Effector CD4-positive, alpha-beta T cell (primary cell): ENCODE results near the gene RPGRIP1L.
A peak's percentile ranks its signal among the peaks of the same experiment; 100 is the strongest.

Source experiments
- DNase-seq: peaks from one replicate; pipeline ENCODE4 v3.0.0-alpha.2; 2020
- total RNA-seq: gene quantifications from one replicate; lab custom pipeline; 2026; lab: John Stamatoyannopoulos, UW

Gene RPGRIP1L
- 5.4 reads per million, percentile 21 among the genes with 10 or more reads in this experiment for total RNA-seq

DNA sequence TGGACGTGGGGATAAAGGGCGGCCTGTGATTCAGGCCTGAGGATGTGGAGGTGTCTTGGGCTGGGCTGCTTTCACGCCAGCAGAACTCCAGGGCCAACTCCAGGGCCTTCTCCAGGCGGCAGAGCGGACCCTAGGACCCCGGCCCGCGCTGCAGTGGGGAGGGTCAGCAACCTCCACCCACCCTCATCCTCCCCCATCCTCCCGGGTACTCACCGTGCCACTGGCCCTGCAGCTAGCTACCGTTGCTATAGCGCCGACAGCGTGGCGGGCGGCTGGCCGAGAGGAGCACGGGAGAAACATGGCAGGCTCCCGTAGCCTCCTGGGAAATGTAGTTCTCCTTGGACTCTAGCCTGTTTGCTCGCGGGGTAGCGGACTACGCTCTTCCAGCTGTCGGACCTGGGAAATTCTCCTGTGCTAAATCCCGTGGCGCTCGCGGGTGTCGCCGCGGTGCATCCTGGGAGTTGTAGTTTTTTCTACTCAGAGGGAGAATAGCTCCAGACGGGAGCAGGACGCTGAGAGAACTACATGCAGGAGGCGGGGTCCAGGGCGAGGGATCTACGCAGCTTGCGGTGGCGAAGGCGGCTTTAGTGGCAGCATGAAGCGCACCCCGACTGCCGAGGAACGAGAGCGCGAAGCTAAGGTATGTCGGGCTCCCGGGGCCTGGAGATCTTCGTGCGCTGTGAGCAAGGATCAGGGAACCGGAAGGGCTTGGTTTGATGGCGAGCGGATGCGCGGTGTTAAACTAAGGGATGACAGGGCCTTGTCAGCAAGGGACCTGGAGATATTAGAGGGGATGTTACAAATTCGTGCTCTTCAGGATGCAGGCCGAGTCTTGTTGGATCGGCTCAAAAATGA lies at the start of gene RPGRIP1L, which contains the start of gene FTO:
Gene RPGRIP1L, minus strand, starts transcription at position 270 of the 855 bp plus-strand sequence. CDS start 3,136 bp downstream, outside the sequence.
Gene FTO, plus strand, starts transcription at position 567 of the 855 bp plus-strand sequence.
- DNase-seq: peak; percentile 98

- no peak for DNase-seq
These were observed 49.8 kb upstream of the RPGRIP1L start for GRCh38 chr16:53753431-53753830.

DNA sequence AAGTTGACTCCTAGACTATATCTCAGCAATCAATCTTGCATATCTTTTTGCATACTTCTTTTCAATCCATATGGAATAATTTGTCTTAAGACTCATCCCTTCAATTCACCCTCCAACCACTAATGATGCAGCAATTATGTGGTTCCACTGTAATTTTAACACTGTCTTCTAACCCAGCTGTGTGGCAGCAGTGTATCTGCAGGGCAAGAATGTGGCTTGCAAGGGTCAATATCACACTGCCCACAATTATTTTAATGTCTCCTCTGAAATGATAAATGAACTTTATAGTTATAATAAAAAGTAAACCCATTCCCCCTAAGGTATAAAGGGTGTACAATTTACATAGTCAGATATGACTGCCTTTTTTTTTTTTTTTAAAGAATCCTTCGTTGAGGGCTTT lies 48.9 kb upstream of the RPGRIP1L start:
- no peak for DNase-seq

- DNase-seq: no peak
These were observed 42.2 kb upstream of the RPGRIP1L start for GRCh38 chr16:53745753-53746266.

GRCh38 chr16:53745086-53745485 lies 41.4 kb upstream of the RPGRIP1L start:
- no peak for DNase-seq

DNA sequence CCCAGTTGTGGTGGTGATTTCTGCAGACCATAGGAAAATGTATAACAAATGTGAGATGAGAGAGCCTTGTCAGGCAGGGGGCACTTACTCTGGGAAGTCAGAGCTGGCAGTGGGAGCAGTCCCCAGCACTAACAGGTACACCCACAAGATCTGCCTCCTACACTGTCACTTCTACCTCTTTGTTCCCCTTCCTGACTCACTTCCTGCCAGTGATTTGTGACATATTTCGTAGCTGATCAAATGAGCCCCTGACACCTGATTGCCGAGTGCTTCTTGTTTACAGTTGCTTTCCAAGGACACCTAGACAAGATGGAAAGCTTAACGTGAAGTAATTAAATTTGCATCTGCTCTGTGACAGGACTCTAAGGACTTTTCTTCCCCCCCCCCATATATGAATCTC lies 40.8 kb upstream of the RPGRIP1L start:
- DNase-seq: no peak

- no peak for DNase-seq
These were observed 39.5 kb upstream of the RPGRIP1L start for GRCh38 chr16:53743149-53743566.

DNA sequence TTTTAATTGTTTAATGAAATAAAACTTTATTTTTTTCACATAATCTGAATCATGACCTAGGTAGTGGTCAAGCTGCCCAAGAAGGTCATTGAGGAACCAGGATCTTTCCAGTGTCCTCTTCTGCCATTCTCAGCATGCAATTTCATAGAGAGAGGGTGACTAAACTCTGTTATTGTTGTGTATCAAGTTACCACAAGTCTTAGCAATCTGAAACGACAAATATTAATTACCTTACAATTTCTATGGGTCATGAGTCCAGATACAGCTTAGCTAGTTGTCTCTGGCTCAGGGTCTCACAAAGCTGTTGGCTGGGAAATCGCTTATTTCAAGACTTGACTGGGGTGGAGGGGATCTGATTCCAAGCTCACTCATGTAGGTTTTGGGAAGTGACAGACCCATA lies 37.9 kb upstream of the RPGRIP1L start:
- DNase-seq: no peak

DNA sequence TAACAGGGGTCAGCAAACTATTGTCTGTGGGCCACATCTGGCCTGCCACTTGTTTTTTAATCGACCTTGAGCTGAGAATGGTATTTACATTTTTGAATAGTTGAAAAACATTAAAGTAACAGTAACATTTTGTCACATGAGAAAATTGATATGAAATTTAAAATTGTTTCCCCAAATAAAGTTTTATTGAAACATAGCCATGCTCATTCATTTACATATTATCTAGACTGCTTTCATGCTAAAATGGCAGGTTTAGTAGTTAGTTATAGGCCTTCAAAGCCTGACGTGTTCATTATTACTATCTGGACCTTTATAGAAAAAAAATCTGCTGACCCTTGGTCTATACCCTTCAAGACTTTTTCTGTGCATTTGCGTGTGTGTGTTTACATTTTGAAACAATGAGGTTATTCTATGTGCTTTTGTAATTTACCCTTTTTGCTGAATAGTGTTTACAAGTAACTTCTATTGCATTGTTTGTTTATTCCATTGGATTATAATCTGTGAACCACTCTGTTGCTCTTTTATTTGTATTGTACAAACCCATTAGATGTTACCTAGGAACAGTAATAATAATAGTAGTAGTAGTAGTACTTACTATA lies 37.4 kb upstream of the RPGRIP1L start:
- no peak for DNase-seq

DNA sequence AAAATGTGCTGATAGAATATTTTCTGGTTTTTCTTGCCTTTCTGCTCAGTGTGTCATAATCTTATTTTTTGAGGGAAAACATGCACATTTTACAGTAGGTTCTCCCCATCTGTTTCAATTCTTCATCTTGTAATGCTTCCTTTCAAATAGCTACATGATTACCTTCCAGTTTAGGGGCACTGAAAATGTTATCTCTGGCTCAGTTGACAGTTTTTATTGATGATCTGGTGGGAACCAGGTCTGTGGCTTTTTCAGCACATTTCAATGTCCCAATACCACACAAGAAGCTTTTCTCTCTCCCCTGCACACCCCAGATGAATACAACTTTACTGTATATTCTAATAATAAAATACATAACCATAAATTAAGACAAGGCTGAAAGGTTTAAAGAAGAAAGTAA lies 36.8 kb upstream of the RPGRIP1L start:
- DNase-seq: no peak

DNA sequence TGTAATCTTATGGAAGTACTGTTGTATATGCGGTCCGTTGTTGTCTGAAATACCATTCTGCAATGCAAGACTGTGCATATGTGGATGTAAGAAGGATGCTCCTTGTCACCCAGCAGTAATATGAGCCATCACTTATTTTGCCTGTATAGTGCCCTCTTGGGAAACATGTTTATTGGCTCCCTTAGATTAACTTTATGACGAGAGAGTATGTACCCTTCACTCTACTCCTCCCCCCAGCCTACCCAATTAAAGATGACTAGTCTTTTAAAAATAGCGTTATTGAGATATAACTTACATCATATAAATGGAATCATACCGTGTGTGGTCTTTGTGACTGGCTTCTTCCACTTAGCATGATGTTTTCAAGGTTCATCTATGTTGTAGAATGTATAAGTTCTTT lies 33.9 kb upstream of the RPGRIP1L start:
- DNase-seq: no peak

- DNase-seq: no peak
These were observed 32.6 kb upstream of the RPGRIP1L start for GRCh38 chr16:53736297-53736696.

DNA sequence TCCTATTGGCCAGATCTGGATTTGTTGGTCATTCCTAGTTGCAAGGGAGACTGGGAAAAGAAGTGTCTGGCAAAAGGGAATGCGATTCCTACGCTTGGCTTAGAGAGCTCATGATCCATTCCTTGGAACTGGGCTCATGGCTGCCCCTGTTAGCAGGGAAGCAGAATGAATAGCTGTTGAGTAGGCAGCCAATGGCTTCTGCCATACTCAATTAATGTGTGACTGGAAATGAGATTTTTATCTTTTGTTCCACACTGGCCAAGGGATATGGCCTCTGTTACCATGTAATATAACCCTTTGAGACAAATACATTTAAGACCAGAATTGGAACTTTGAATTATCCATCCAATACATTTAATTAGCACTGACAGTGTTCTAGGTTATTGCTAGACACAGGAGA lies 31.2 kb upstream of the RPGRIP1L start:
- DNase-seq: no peak

- DNase-seq: no peak
These were observed 28.8 kb upstream of the RPGRIP1L start for GRCh38 chr16:53732296-53732929.

GRCh38 chr16:53730693-53731092 lies 27.0 kb upstream of the RPGRIP1L start:
- no peak for DNase-seq

GRCh38 chr16:53726625-53727024 lies 23.0 kb upstream of the RPGRIP1L start:
- DNase-seq: no peak

DNA sequence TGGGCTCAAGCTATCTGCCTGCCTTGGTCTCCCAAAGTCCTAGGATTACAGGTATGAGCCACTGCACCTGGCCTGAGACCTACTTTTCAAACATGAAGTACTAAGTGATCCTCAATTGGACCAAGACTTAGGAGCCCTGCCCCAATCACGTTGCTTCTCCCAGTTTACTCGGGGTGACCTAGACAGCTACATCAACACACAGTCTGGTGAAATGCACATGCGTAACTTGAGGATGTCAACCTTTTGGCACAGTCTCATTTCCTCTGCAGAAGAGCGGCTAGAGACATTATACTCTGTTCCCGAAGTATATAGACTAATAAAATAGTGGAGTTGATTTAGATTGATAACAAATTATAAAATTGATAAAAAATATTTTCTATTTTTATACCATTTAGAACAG lies 17.4 kb upstream of the RPGRIP1L start:
- no peak for DNase-seq

DNA sequence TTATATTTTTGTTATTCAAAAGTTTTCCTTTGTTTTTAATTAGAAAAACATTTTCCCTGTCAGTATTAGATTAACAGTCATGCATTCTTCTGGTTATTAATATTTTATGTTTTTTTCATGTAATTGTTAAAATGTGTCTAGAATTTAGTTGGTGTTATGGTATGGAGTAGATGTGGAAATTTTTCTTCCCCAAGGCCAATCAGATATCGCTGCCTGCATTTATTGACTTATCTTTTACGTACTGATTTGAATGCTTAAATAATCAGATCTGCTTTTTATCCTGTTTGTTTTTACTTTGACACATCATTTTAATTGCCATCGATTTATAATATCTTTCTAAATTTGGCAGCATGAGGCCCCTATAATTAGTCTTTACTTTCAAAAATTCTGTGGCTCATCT lies 13.9 kb upstream of the RPGRIP1L start:
- DNase-seq: no peak

DNA sequence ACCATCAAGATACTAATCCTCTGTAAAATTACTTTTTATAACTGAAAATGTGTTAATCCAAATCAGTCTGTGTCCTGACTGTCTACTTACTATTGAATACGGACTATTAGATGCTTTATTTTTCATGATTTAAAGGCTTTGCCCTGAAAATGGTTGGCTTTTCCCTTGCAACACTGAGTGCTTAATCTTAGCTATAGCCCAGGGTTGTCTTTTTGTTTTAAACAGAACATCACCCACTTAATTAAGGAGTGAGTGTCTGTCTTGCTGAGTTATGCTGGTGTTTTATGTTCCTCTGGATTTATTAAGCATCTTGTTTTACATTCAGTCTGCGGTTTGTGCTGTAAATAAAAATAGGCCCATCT lies 11.3 kb upstream of the RPGRIP1L start:
- no peak for DNase-seq

- DNase-seq: no peak
These were observed 10.8 kb upstream of the RPGRIP1L start for GRCh38 chr16:53714205-53715022.

DNA sequence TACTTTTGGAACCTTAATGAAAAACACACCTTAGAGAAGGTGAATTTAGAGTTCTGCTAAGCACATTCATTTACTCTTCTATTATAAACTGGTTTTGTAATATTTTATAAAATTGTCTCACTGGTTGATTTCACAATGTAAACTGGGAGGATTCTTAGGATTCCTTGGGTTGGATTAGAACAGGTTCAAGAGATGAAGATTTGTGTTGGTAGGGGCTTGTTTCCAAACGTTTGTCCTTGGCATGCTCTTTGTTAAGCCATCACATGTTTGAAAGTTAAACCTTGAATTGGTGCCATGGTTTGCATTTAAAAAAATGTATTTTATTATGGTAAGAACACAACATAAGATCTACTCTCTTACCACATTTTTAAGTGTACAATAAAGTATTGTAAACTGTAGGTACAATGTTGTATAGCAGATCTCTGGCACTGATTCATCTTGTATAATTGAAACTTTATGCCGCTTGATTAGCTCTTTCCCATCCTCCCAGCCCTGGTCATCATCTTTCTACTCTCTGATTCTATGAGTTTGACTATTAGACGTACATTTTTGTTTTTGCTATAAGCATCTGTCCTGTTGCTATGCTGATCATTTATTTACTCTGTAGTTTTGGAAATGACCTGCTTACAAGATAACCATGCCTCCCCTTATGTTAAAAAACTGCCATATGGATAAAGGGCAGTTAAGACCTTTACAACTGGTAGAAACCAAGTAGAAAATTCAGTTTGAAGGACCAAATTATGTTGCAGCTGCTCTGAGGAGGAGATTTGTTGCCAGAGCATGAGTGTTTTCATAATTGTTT lies 9.9 kb upstream of the RPGRIP1L start:
- no peak for DNase-seq

- DNase-seq: no peak
These were observed 8.4 kb upstream of the RPGRIP1L start for GRCh38 chr16:53712065-53712464.
